Neural cell (in vitro differentiated cells): ENCODE measurements around the gene TAF11L13.

Experiments used
- CTCF ChIP-seq: fragments of 450-650 bp; IDR thresholded peaks from 2 replicates; pipeline ENCODE4 v1.5.1; 2014; ENCODE audit warnings: antibody characterized with exemption, mild to moderate bottlenecking, moderate library complexity; ENCODE audit not compliant: poor library complexity, severe bottlenecking
- EP300 ChIP-seq: fragments of 450-650 bp; conservative IDR thresholded peaks from 2 replicates; pipeline ENCODE4 v1.6.1; 2014; ENCODE audit warnings: antibody characterized with exemption, mild to moderate bottlenecking, moderate library complexity; ENCODE audit not compliant: poor library complexity, severe bottlenecking
- EZH2 ChIP-seq: fragments of 200-600, 300-800 bp; shearing (Covaris generic), sonication (generic); IDR thresholded peaks from 2 replicates; pipeline ENCODE4 v1.6.1; 2014; ENCODE audit warnings: antibody characterized with exemption, low read length, borderline replicate concordance, mild to moderate bottlenecking; ENCODE audit not compliant: insufficient read depth, poor library complexity, severe bottlenecking
- MXI1 ChIP-seq: fragments of 450-650 bp; conservative IDR thresholded peaks from 2 replicates; pipeline ENCODE4 v1.6.1; 2014; ENCODE audit warnings: antibody characterized with exemption, mild to moderate bottlenecking; ENCODE audit not compliant: poor library complexity, severe bottlenecking
- POLR2AphosphoS5 ChIP-seq: IDR thresholded peaks from 2 replicates; pipeline ENCODE4 v1.6.1; 2012
- RAD21 ChIP-seq: fragments of 450-650 bp; conservative IDR thresholded peaks from 2 replicates; pipeline ENCODE4 v1.6.1; 2014; ENCODE audit warnings: antibody characterized with exemption, mild to moderate bottlenecking, moderate library complexity
- REST ChIP-seq: IDR thresholded peaks from 2 replicates; pipeline ENCODE4 v1.6.1; 2012; ENCODE audit warnings: borderline replicate concordance
- SMC3 ChIP-seq: fragments of 450-650 bp; conservative IDR thresholded peaks from 2 replicates; pipeline ENCODE4 v1.6.1; 2014; ENCODE audit warnings: antibody characterized with exemption, mild to moderate bottlenecking, moderate library complexity; ENCODE audit not compliant: poor library complexity
- TAF1 ChIP-seq: IDR thresholded peaks from 2 replicates; pipeline ENCODE4 v1.6.1; 2012; ENCODE audit warnings: low read depth

- TF ChIP-seq EZH2 (no peak), CTCF (no peak), TAF1 (no peak), POLR2AphosphoS5 (no peak), RAD21 (no peak), REST (no peak), SMC3 (no peak), MXI1 (no peak), EP300 (no peak)
Measured at GRCh38 chr5:17625686-17626085, 6.2 kb upstream of the TAF11L13 start.
